EL (cell line): ENCODE data around the gene SLC49A3.
"Not testable (repeated sequence)": the region's sequence is repeated elsewhere in the genome, so short reads cannot be mapped to it uniquely, and the experiment has no call there.

ENCODE experiments used
- DNase-seq: peaks from one replicate; pipeline ENCODE4 v3.0.0-alpha.2; 2016

SLC49A3 gene

GRCh38 chr4:650951-651883 lies 37.7 kb downstream of the SLC49A3 start:
- DNase-seq = no peak

- no peak for DNase-seq
Observed at GRCh38 chr4:650461-650860, 38.5 kb downstream of the SLC49A3 start.

GRCh38 chr4:649751-650310 lies 39.1 kb downstream of the SLC49A3 start:
- no peak for DNase-seq

- no peak for DNase-seq
Observed at GRCh38 chr4:649293-649625, 39.7 kb downstream of the SLC49A3 start.

- DNase-seq = no peak
Observed at GRCh38 chr4:648579-649292, 40.2 kb downstream of the SLC49A3 start.

- DNase-seq = no peak
Observed at GRCh38 chr4:647481-647880, 41.5 kb downstream of the SLC49A3 start.

GRCh38 chr4:646460-646859 lies 42.5 kb downstream of the SLC49A3 start:
- DNase-seq = no peak

GRCh38 chr4:642366-642765 lies 46.6 kb downstream of the SLC49A3 start:
- not testable (repeated sequence) for DNase-seq

GRCh38 chr4:637536-638280 lies 51.2 kb downstream of the SLC49A3 start:
- DNase-seq = no peak

- no peak for DNase-seq
Observed at GRCh38 chr4:636628-637159, 52.3 kb downstream of the SLC49A3 start.

- no peak for DNase-seq
Observed at GRCh38 chr4:635851-636627, 52.9 kb downstream of the SLC49A3 start.

- DNase-seq = not testable (repeated sequence)
Observed at GRCh38 chr4:635066-635835, 53.7 kb downstream of the SLC49A3 start.

GRCh38 chr4:634599-634985 lies 54.4 kb downstream of the SLC49A3 start:
- no peak for DNase-seq

GRCh38 chr4:633976-634598 lies 54.9 kb downstream of the SLC49A3 start:
- DNase-seq = no peak

GRCh38 chr4:633406-633805 lies 55.5 kb downstream of the SLC49A3 start:
- DNase-seq = no peak

- DNase-seq = no peak
Observed at GRCh38 chr4:632926-633325, 56.0 kb downstream of the SLC49A3 start.

GRCh38 chr4:632196-632790 lies 56.7 kb downstream of the SLC49A3 start:
- no peak for DNase-seq
